ENCODE results near the gene FBXO8.

Gene FBXO8

DNA sequence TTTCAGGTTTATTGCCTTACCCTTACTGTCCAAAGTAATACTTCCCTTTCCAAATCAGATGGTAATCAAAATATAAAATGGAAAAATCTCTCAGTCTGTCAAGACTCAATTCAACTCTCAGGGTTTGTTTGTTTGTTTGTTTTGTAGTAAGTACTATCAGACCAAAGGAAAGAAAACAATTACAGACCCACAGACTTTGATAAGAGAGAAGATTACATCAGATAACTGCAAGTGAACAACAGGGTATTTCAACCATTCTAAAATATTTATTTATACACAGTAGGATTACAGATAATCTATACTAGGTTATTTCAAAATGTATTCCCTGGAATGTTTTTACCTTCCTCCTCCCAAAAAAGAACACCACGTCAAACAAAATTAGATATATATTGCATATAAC lies 28.9 kb downstream of the FBXO8 start:
- no peak overlapping the region for H3K27ac ChIP-seq
- DNase-seq (ENCODE audit: low read depth, low spot score) = no peak

DNA sequence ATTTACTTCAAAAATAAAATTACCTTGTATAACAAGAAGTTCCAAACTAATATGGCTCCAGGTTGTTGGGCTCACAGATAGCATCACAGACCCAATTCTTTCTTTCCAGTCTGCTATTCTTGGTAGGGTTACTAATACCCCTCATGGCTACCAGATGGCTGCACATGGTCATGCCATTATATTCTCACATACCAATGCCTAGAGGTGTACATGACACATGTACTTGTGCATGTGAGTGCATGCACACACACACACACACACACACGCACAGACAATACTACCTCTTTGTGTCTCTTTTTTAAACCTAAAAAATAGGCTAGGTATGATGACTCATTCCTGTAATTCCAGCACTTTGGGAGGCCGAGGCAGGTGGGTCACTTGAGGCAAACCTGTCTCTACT lies 31.1 kb downstream of the FBXO8 start:
- H3K27ac ChIP-seq = no peak overlapping the region
- peak; percentile 20 for DNase-seq (ENCODE audit: low read depth, low spot score)

DNA sequence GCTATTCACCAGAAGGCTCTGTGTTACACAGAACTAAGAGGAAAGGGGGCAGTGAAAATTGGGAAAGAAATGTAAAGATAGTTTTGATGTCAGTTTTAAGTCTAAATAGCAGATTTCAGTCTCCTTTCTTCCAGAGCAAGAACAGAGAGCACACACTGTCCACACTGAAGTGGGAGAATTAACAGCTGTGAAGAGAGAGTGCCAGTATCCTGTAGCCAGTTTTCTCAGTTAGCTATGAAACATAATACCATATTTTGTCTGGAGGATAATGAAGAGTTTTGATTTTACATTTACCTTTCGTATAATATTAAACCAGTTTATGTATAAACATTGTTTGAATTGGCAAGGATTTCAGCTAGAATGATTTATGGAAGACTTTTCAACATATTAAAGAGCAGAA lies 35.1 kb downstream of the FBXO8 start:
- no peak overlapping the region for H3K27ac ChIP-seq
- no peak for DNase-seq (ENCODE audit: low read depth, low spot score)

DNA sequence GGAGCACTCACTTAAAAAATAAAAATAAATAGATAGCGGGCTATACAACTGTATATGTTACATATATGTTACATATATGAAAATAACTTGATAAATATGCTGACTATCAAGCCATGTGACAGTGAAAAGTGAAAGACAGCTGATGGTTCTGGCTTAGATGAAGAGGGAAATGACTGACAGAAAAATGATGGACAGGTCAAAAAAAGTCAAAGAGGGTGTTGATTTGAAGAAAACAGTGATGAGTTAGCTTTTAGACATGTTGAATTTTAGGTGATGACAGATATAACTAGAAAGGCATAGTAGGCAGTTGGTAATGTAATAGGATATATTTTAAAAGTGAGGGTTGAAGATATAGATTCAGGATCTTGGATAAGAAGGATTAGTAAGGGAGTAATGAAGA lies 37.8 kb downstream of the FBXO8 start:
- no peak for DNase-seq (ENCODE audit: low read depth, low spot score)
- no peak overlapping the region for H3K27ac ChIP-seq

DNA sequence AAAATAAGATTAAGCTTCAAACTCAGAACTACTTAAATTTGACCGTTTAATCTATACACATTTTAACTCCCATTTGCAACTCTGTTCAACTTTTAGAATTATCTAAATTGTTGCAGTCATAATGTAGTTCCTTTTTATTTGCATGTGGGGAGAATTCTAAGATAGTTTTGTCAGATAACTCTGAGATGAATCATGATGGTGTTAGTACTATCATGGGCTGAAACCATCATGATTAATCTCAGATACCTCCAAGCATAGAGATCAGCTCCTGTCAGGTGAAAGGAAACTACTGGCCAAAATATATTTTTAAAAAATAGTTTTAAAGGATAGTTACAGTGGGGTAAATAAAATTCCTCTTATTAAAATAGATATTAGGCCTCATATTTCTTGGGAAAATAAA lies 39.0 kb downstream of the FBXO8 start:
- H3K27ac ChIP-seq = no peak overlapping the region
- DNase-seq (ENCODE audit: low read depth, low spot score) = peak; percentile 43

DNA sequence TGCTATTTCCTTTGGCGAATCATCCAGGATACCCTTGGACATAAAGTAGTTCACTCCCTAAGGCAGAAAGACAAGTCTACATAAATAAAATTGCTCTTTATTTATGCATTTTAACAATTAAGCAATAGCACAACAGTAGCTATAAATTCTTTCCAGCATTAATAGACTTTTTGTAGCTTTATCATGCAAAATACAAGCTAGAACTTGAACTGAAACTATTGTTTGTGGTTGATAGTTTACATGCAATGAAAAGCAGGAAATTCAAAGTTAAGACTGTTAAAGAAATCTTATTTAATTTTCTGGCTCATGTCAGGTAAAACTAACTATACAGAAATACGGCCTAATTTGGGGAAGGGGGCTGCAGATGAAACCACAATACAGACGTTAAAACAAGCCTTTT lies 42.3 kb downstream of the FBXO8 start:
- no peak for DNase-seq (ENCODE audit: low read depth, low spot score)
- H3K27ac ChIP-seq = no peak overlapping the region

DNA sequence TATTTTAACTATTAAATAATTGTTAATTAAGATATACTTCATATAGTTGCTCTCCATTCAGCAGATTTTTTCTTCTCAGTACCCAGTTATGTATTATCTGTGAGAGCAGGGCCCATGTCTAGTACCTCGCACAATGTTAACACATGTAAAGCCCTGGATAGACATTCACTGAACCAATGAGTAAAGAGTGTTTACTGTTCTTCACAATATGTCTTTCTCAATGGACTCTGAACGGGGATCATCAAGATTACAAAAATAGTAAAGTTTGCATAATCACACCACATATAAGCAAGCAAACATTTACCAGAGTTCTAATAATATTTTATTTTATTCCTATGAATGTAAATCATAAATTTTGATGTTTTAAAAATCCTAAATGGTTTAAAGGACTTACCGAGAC lies 47.1 kb downstream of the FBXO8 start:
- DNase-seq (ENCODE audit: low read depth, low spot score) = no peak
- no peak overlapping the region for H3K27ac ChIP-seq

DNA sequence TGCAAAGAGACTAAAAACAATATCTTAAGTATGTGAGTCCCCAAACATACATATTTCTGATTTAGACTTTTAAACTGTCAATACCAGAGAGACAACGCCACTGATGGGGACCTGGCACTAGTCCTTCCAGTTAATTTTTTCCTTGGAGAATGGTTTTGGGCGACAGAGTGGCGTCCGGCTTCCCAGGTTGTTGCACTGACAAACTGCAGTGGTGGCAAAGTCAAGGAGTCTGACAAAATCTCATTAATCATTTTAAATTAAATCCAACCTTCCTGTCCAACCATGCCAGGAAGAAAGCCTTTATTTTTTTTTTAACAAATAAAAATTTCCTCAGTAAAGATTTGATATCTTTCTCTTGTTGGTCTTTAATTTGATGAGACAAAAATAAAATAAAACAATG lies 52.8 kb downstream of the FBXO8 start:
- no peak overlapping the region for H3K27ac ChIP-seq
- DNase-seq (ENCODE audit: low read depth, low spot score) = no peak

DNA sequence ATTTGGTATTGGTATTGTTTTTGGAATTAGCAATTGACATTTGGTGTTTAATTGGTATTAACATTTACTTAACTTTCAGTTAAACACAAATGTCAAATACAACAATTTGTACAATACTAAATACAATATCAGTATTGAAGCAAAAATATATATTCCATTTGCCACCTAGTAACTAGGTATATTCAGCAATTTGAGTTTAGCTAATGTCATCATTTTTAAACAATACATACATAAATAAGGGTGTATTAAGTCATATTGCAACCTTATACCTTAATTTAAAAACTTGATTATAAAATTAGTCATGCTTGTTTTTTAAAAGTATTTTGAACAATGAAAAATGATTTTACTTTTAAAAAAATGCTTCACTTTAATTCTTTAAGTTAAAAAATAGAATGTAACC lies 53.3 kb downstream of the FBXO8 start:
- no peak for DNase-seq (ENCODE audit: low read depth, low spot score)
- no peak overlapping the region for H3K27ac ChIP-seq

DNA sequence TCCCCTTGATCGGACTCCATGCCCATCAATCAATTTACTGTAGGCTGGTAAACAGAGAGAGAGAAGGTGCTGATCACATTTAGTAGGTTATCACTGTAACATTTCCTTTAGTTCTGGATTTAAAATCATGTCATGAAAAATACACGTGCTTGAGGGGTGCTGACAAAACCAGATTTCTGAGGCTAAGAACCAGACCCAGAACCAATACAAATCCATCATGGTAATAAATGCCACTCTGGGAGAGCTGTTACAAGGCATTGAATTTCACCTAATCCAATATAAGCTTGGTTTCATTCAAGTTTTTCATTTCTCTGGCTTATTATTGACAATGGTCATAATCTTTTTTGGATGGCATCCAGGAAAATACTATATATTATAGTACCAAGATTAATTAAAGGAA lies 54.5 kb downstream of the FBXO8 start:
- DNase-seq (ENCODE audit: low read depth, low spot score) = no peak
- H3K27ac ChIP-seq = no peak overlapping the region

DNA sequence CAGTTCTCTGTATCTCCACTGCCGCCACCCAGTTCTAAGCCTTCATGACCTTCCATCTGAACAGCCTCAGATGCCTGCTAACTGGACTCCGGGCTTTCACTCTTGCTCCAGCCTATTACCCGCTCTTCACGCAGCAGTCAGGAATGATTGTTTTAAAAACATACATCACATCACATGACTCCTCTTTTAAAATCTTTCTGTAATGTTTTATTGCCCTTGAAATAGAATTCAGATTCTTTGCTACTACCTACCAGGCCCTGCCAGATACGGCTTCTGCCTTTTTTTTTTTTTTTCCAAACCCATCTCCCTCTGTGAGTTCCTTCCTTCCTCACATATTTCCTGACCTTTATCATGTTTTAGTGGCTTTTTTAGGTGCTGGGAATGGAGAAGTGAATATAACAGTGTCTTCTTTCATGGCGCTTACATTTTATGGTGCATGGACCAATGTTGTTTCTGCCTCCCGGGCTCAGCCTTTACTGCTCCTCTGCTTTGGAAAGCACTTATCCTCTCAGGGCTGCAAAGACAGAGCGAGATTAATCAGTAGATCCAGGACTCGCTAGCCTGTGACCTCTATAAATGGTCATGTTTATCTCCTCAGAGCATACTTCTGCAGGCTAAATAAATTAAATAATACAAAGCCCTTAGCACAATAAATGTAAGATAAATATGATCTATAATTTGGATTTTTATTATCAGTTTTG lies 58.0 kb downstream of the FBXO8 start:
- no peak overlapping the region for H3K27ac ChIP-seq
- DNase-seq (ENCODE audit: low read depth, low spot score) = no peak

DNA sequence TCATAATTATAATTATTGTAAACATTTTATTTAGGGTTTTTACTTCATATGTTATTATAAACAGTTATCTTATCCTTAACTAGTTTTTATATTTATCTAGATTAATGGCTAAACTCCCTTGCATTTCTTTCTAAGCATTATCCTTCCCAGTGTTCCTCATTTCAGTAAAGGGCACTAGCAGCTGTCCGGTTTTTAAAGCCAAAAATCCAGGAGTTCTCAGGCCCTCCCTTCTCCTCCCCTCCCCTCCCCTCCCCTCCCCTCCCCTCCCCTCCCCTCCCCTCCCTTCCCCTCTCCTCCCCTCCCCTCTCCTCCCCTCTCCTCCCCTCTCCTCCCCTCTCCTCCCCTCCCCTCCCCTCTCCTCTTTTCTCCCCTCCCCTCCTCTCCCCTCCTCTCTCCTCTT lies 58.9 kb downstream of the FBXO8 start:
- no peak for DNase-seq (ENCODE audit: low read depth, low spot score)

DNA sequence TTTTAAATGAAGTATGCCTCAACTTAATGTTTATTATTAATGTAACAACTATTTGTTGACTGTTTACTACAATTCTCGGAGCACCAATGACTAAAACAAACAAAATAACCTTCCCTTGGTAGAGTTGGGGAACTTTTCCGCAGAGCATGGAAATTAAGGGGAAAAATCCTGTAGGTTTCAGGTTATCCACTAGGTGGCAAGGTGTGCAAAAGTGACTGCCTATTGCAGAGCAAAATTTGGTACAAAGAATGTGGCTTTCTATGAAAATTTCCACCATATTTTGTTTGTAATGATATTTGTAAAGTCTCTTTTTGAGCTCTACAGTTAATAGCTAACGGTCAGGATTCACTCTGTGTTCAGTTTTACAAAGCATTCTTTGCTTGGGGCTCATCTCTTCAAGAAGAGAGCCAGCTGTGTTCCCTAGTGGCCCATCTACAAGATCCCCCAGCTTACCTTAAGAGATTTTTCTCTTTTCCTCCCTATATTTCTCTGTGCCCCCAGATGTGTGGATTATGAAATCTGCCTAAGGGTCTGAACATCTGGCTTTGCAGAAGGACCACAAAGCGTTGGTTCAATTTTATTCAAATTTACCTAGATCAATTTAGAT lies 61.1 kb downstream of the FBXO8 start:
- no peak for DNase-seq (ENCODE audit: low read depth, low spot score)
- H3K27ac ChIP-seq = no peak overlapping the region

More for the DNA sequence above, 58.9 kb downstream of the FBXO8 start:
- no peak overlapping the region for H3K27ac ChIP-seq

DNA sequence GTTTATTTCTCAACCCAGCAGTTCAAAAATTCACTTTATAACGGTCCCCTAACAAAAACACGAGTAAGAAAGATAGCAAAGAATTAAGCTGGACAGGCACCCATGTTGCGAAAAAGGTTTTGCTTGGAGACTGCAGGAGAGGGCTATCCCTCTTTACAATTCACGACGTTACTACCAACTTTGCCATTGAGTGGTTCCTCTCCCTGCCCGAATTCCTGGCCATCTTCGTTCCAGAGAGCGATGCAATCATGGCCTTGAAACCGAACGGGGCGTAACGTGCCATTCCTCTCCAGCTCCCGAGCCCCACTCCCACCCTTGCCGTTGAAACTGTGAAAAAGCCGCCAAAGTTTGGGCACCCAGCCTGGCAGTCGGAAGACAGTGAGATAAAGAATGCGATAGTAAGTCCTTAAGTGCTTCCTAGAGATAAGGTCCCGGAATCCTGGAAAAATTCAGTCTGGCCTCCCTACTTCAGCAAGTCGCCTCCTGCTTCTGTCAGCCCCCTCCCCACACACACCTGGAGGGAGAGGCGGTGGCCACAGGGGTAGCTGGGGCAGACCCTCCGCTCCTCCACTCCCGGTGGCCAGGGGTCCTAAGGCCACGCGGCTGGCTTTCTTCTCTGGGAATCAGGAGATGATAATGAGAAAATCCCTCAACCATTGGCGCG lies 65.2 kb downstream of the FBXO8 start:
- DNase-seq (ENCODE audit: low read depth, low spot score) = no peak
- H3K27ac ChIP-seq = no peak overlapping the region

DNA sequence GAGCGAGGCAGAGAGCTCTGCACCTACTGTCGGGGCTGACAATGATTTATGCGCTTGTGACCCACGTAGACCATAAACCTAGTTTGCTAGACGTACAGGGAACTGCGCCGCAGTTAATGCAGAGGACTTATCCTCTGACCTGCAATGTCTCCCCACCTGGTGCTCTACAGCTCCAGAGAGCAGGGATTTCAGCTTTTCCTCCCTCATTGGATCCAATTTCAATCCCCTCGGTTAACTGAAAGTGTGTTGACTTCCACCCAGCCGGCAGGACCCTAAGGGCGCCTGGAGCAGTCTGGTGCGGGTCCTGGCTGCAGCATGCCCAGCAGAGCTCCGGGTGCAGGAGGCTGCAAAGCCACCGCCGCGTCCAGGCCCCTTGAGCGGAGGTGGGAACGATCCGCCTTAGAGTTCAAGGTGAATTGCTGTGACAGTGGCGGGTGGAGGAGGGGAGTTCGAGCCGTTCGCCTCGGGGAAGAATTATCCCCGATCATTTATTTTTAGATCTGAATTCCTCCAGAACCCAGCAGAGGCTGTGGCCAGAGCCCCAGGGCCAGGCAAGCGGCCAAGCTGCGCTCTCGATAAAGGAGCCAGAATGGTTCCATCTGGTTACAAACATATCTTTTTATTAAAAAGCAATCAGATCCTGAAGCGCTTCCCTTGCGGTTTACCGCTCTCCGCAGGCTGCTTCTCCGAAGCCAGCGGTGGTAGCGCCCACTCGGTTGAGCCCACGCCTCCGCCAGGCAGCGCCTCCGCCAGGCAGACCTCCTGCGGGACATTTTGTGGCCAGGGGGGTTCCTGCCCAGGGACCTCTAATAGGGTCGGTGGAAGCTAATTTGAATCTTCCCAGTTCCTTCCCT lies 66.0 kb downstream of the FBXO8 start:
- DNase-seq (ENCODE audit: low read depth, low spot score) = no peak
- no peak overlapping the region for H3K27ac ChIP-seq

DNA sequence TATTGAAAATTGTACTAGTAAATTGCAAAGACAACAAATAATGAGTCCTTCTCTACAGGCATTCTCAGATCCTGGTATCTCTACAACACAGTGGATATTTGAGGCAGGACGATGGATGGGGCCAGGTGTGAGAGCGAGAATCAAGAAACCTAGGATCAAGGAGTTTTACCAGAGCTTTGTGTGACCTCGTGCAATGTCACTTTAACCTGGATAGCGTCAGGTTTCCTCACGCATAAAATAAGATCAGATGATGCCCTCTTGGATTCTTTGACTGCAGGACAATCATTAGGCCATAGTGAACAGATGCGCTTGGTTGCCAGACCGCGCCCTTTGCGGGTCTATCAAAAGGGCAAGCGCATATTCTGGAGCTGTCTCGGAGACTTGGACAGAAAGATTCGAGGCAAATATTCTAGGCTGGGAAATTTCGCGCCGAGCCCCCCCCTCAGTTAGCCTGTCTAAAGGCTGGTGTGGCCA lies 66.6 kb downstream of the FBXO8 start:
- DNase-seq (ENCODE audit: low read depth, low spot score) = no peak
- no peak overlapping the region for H3K27ac ChIP-seq

DNA sequence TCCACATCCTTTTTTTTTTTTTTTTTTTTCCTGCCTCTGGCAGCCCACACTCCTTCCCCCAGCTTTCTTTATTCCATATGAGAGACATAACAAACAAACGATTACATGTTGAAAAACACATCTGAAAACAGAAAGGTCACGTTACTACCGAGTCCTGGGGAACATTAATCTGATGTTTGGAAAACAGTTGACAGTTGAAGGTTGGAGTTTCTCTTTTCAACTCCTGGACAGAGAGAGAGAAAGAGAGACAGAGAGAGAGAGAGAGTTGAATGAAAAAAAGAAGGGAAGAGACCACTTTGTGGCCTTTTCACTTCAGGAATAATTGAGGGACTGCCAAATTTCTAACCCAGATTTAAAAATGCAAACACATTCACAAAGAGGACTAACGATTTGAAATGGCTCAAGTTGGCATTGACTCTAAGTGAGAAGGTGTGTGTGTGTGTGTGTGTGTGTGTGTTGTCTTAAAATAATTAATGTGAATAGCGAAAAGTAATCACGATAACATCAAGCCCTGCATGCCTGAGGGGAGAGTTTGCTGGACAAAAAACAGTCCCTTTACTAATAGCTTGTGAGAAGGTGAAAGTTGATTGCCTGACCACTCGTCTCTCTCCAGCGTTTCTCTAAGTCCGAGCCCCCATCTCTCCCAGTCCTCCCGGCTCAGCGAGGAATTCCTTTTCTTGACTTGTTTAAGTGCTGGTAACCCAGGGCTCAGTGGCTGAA lies 67.3 kb downstream of the FBXO8 start:
- no peak overlapping the region for H3K27ac ChIP-seq
- no peak for DNase-seq (ENCODE audit: low read depth, low spot score)

DNA sequence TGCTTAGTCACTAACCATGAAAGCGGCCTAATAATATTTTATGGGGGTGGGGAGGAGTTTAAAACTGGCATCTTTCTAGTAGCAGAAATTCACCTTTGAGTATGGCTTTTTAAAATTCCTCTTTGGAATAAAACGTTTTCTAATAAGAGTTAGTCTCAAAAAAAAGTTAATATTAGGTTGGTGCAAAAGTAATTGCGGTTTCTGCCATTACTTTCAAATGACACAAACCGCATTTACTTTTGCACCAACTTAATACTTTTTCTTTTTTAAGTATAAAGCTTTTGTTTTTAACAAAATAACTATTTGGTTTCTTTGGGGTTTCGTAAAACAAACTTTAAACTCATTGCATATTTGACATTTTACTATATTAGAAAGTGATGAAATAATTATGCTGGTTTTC lies 68.4 kb downstream of the FBXO8 start:
- no peak overlapping the region for H3K27ac ChIP-seq
- no peak for DNase-seq (ENCODE audit: low read depth, low spot score)

DNA sequence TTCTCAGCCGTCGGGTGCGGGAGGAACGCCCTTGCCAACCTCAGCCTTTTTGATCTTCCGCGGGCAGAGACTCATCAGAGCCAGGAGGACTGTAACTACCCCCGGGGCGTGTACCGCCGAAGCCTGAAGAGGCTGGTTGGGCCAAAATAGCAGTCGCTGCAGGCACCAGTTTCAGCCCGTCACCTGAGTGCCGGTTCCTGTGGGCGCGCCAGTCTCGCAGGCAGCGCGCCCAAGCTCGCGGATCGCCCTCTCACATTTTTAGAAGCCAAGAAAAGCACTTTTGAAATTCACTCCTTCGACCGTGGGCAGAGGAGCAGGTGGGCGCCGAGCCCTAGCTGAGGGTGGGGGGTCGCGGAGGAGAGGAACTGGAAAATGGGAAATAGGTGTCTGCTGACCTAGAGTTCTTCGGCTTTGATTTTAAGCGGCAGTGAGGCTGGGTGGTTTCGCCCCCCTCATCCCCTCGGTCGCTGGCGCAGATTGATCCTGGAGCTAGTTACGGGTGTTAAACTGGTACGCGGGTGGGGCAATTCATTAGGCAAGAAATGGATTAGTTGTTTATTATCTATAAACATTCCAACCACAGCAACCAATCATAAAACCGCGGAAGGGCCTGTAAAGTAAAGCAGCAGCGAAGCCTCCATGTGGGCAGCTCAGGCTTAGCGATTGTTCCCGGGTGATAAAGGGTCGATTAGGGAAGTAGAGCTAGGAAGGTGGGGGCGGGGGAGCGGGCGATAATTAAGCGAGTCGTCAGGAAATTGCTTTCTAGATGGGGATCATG lies 69.2 kb downstream of the FBXO8 start:
- no peak overlapping the region for H3K27ac ChIP-seq
- DNase-seq (ENCODE audit: low read depth, low spot score) = no peak
